ENCODE data around the gene FIBCD1. TPM values are rescaled to one million over a fixed set of nuclear protein-coding genes. Genes with fewer than 3 reads are reported as not detected.

FIBCD1 gene
- total RNA-seq, 1 experiment from 2014 or later, result 7.1 TPM

- Histone ChIP-seq H2BK15ac (ENCODE audit: low read depth, low read length) (no peak overlapping the region), H3K4ac (ENCODE audit: low read depth, low read length) (no peak overlapping the region), H4K20me1 (ENCODE audit: control insufficient read depth, insufficient read depth, insufficient read length) (no peaks in the 10 kb centered on the region), H3K27ac (ENCODE audit: insufficient read length, low read depth, low read length) (no peak overlapping the region), H3K9ac (ENCODE audit: extremely low read depth, insufficient read length, low read length) (no peak overlapping the region), H2AK5ac (ENCODE audit: insufficient read length, low read length) (no peak overlapping the region), H4K8ac (replicated peaks; ENCODE audit: insufficient read length, low read depth, low read length) (no peak overlapping the region), H3T11ph (ENCODE audit: low read length) (no peak overlapping the region), H3K9me3 (ENCODE audit: control insufficient read depth, low read depth, low read length) (no peaks in the 10 kb centered on the region), H2BK5ac (ENCODE audit: insufficient read length, low read length) (no peak overlapping the region), H3K4me1 (ENCODE audit: insufficient read depth, low read length) (no peaks in the 10 kb centered on the region), H3K14ac (ENCODE audit: insufficient read depth, low read length) (no peak overlapping the region; the same call in 1 of the 2 replicates), H2AFZ (ENCODE audit: low read length) (no peak overlapping the region), H2BK12ac (ENCODE audit: insufficient read length, low read depth, low read length) (no peak overlapping the region), H3K56ac (ENCODE audit: insufficient read length, low read depth, low read length) (no peak overlapping the region), H2BK20ac (ENCODE audit: low read depth, low read length, poor library complexity, severe bottlenecking) (no peak overlapping the region), H3K4me2 (ENCODE audit: insufficient read depth, insufficient read length, low read length) (no peak overlapping the region), H3K79me2 (ENCODE audit: insufficient read depth, low read length) (no peaks in the 10 kb centered on the region), H3K23me2 (ENCODE audit: insufficient read length, low read depth, low read length, poor library complexity, severe bottlenecking) (no peaks in the 10 kb centered on the region), H3K18ac (ENCODE audit: insufficient read length, low read depth, low read length) (no peak overlapping the region), H4K5ac (ENCODE audit: insufficient read length, low read depth, low read length) (no peak overlapping the region), H4K91ac (ENCODE audit: insufficient read length, low read depth, low read length) (no peak overlapping the region), H2BK120ac (ENCODE audit: low read depth, low read length, poor library complexity, severe bottlenecking) (no peak overlapping the region), H3K79me1 (ENCODE audit: insufficient read depth, low read depth, low read length, poor library complexity, severe bottlenecking) (no peaks in the 10 kb centered on the region), H3K23ac (ENCODE audit: insufficient read length, low read depth, low read length) (no peak overlapping the region), H3K27me3 (ENCODE audit: insufficient read depth, low read length) (no peaks in the 10 kb centered on the region)
- Mint-ChIP-seq H3K27ac (no peak overlapping the region), H3K36me3 (ENCODE audit: insufficient read depth in 1 of 3, low read depth in 3 of 3) (no peaks in the 10 kb centered on the region; a peak in 1 of 7 replicates), H3K4me1 (peaks cover 9 to 38% of the 10 kb centered on the region in 2 experiments), H3K9me3 (no peaks in the 10 kb centered on the region), H3K27me3 (ENCODE audit: low read depth) (no peaks in the 10 kb centered on the region), H3K4me3 (no peak overlapping the region)
- WGBS (ENCODE audit: extremely low coverage, insufficient read length, low lambda C conversion rate), result no CpG with 5 or more reads among the region's 19 CpGs
- TF ChIP-seq CTCF (conservative IDR thresholded peaks at IDR 0.05), result no peak
- DNase-seq, result no peak
These were observed 30.1 kb downstream of the FIBCD1 start for GRCh38 chr9:130908878-130909355.

Data from H9 (cell line).